ENCODE measurements around the gene LYZL4. TPM values are rescaled to one million over a fixed set of nuclear protein-coding genes. Genes with fewer than 3 reads are reported as not detected.
A peak's percentile ranks its signal among the peaks of the same experiment; 100 is the strongest.

The LYZL4 gene
- total RNA-seq, 1 donor from 2014 or later: not detected

GRCh38 chr3:42375121-42375800 is 35.1 kb downstream of the LYZL4 start:
- DNase-seq (ENCODE audit: low read depth): no peak

- peak; percentile 70 for DNase-seq (ENCODE audit: low read depth)
Measured at GRCh38 chr3:42371776-42372175, 38.6 kb downstream of the LYZL4 start.

GRCh38 chr3:42369832-42370231 is 40.6 kb downstream of the LYZL4 start:
- no peak for DNase-seq (ENCODE audit: low read depth)

DNA sequence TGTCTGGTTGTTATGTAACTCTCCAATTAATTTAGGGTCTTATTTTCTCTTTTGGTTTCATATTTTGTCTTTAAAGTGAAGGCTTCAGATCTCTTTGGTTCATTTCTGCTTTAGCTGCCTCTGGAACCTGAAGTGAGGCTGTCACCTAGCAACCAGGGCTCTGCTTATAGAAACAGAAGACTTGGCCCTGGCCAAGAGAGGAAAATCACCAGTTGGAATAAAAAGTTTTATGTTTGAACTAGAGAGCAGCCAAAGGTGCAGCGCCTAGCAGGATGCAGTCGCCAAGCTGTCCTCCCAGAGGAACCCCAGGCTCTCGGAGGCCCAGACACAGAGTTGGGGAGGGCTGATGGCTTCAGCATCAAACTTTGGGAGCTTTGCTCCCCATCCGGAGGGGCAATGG is 41.1 kb downstream of the LYZL4 start:
- DNase-seq (ENCODE audit: low read depth): no peak

GRCh38 chr3:42368861-42369260 is 41.5 kb downstream of the LYZL4 start:
- no peak for DNase-seq (ENCODE audit: low read depth)

GRCh38 chr3:42367903-42368302 is 42.5 kb downstream of the LYZL4 start:
- DNase-seq (ENCODE audit: low read depth): no peak

GRCh38 chr3:42366550-42366949 is 43.9 kb downstream of the LYZL4 start:
- DNase-seq (ENCODE audit: low read depth): no peak

GRCh38 chr3:42357335-42357734 is 53.1 kb downstream of the LYZL4 start:
- DNase-seq (ENCODE audit: low read depth): no peak

GRCh38 chr3:42355612-42356011 is 54.8 kb downstream of the LYZL4 start:
- DNase-seq (ENCODE audit: low read depth): no peak

DNA sequence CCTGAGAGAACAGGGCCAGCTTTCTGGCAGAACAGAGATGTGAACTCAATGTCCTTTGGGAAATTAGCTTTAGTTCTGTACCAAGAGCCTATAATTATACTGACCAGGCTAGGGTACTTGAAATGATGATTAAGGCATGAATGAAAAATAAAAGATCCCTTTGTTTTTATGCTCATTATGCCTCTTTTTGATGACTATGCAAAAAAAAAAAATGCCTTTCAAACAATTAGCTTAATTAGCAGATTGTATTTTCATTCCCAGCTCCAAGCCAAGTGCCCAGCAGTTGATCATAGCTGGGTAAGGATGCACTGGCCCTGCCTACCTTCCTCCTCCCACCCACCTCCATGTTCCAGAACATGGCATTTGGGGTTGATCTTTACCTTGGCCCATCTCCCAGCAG is 56.8 kb downstream of the LYZL4 start:
- DNase-seq (ENCODE audit: low read depth): no peak

DNA sequence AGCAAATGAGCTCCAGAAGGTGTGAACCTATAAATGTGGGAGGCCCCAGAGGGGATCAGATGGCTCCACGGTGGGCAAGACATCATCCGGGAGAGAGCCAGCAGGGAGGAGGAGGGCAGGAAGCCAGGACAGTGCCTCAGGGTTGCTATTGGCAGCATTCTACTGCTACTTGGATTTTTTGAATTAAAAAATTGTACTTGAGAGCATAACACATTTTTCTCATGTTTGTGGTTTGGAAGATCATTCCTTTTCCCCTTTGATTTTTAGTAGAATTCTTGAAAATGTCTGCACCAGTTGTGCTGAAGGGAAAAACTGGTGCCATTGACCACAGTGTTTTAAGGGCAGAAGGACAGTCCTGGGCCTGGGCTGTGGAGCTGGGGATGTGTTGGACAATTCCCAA is 59.2 kb downstream of the LYZL4 start:
- peak; percentile 39 for DNase-seq (ENCODE audit: low read depth)

DNA sequence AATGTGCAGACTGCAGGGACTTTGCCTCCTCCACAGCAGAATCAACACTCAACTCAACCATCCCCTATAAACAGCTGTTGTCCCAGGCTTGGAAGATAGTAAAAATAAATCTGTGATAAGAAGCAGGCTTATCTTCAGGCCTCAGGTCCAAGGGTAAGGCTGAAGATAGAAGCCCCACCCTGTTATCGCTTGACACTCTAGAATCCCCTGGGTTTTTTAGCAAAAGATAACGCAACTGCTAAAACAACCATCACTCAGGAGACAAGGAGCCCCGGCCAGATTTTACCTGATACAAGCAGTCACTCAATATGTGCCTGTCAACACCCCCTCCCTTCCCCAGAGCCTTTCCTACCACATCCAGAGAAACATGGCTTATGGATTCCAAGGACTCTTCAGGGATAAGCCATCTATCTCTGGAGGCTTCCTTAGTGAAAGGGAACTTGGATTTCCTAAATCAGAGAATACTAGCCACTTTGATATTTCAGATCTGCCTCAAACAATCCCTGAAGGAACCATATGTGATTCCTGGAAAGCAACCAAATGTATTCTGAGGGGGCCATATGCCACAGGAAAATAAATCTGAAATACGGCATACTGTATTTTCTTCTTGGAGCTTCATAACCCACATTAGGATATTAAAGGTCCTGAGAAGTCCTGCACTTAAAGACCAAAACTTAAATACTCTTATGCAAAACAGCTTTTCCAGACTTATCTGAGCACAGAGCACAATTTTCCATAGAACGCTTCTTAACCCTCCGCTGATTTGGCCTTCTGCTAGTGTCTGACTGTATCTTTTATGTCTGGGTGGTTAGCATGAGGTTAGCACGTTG is 60.4 kb downstream of the LYZL4 start:
- DNase-seq (ENCODE audit: low read depth): no peak

- no peak for DNase-seq (ENCODE audit: low read depth)
Measured at GRCh38 chr3:42347928-42348327, 62.5 kb downstream of the LYZL4 start.

Other genes with a start within 250 kb of the LYZL4 start
- not detected in 2 replicates for gene CCK, start 144.4 kb downstream of the LYZL4 start, total RNA-seq
- gene VIPR1, start 92.0 kb upstream of the LYZL4 start, total RNA-seq: not detected in 2 replicates
- 33.1 and 42.4 TPM in 2 replicates for gene SEC22C, start 171.4 kb upstream of the LYZL4 start, total RNA-seq
- gene SS18L2, start 180.2 kb upstream of the LYZL4 start, total RNA-seq: 11.9 and 15.2 TPM in 2 replicates
- 32.4 and 40.3 TPM in 2 replicates for gene NKTR, start 190.1 kb upstream of the LYZL4 start, total RNA-seq
- 96.8 and 103 TPM in 2 replicates for gene ZBTB47, start 243.1 kb upstream of the LYZL4 start, total RNA-seq